MM.1S (cell line): Measurements from ENCODE around the gene RPS2.

ENCODE experiments used
- DNase-seq: peaks from one replicate; pipeline ENCODE4 v3.0.0-alpha.2; 2015
- H2AFZ ChIP-seq: fragments of 300-600 bp; sonication (generic); 2 replicates; pipeline ENCODE4 v1.6.0; 2016; ENCODE audit warnings: antibody characterized with exemption, low read length
- H3F3A ChIP-seq: fragments of 300-600 bp; sonication (generic); 2 replicates; pipeline ENCODE4 v1.6.1; 2016; ENCODE audit warnings: mild to moderate bottlenecking, antibody characterized with exemption, low read length, moderate library complexity, mixed read lengths; ENCODE audit not compliant: insufficient read depth
- H3K27ac ChIP-seq: fragments of 300-600 bp; sonication (generic); 2 replicates; pipeline ENCODE4 v1.5.1; 2016; ENCODE audit warnings: mild to moderate bottlenecking, low read length
- H3K27me3 ChIP-seq: fragments of 300-600 bp; sonication (generic); replicated peaks from 2 replicates; pipeline ENCODE4 v1.6.0; 2016; ENCODE audit warnings: low read length; ENCODE audit not compliant: insufficient read depth
- H3K36me3 ChIP-seq: fragments of 300-600 bp; sonication (generic); replicated peaks from 2 replicates; pipeline ENCODE4 v1.6.1; 2016; ENCODE audit warnings: mild to moderate bottlenecking, low read length, mixed read lengths; ENCODE audit not compliant: insufficient read depth
- H3K4me1 ChIP-seq: fragments of 300-600 bp; sonication (generic); 2 replicates; pipeline ENCODE4 v1.6.1; 2016; ENCODE audit warnings: low read length, mixed read lengths
- H3K4me2 ChIP-seq: fragments of 300-600 bp; sonication (generic); 2 replicates; pipeline ENCODE4 v1.6.0; 2016; ENCODE audit warnings: low read depth, low read length
- H3K4me3 ChIP-seq: fragments of 300-600 bp; sonication (generic); 2 replicates; pipeline ENCODE4 v1.5.1; 2016; ENCODE audit warnings: low read length, mixed read lengths
- H3K79me2 ChIP-seq: fragments of 300-600 bp; sonication (generic); 2 replicates; pipeline ENCODE4 v1.6.1; 2016; ENCODE audit warnings: mixed run types, low read length, mixed read lengths
- H3K9ac ChIP-seq: fragments of 300-600 bp; sonication (generic); 2 replicates; pipeline ENCODE4 v1.6.1; 2016; ENCODE audit warnings: low read length, mixed read lengths
- H3K9me2 ChIP-seq: fragments of 300-600 bp; sonication (generic); replicated peaks from 2 replicates; pipeline ENCODE4 v1.6.1; 2016; ENCODE audit warnings: mild to moderate bottlenecking, low read length, mixed read lengths; ENCODE audit not compliant: insufficient read depth
- H3K9me3 ChIP-seq: fragments of 300-600 bp; sonication (generic); replicated peaks from 2 replicates; pipeline ENCODE4 v1.6.1; 2016; ENCODE audit warnings: mild to moderate bottlenecking, low read length, mixed read lengths; ENCODE audit not compliant: insufficient read depth
- H4K20me1 ChIP-seq: fragments of 300-600 bp; sonication (generic); 2 replicates; pipeline ENCODE4 v1.6.1; 2016; ENCODE audit warnings: mild to moderate bottlenecking, low read length, moderate library complexity, mixed read lengths; ENCODE audit not compliant: insufficient read depth
- CTCF ChIP-seq: fragments of 300-600 bp; sonication (generic); IDR thresholded peaks from 2 replicates; pipeline ENCODE4 v1.5.1; 2016; ENCODE audit warnings: antibody characterized with exemption, low read length, mixed read lengths
- EZH2 ChIP-seq: fragments of 300-600 bp; sonication (generic); optimal IDR thresholded peaks from 2 replicates; pipeline ENCODE3; 2017; ENCODE audit warnings: low read depth, mild to moderate bottlenecking, antibody characterized with exemption, low read length, mixed read lengths
- EZH2phosphoT487 ChIP-seq: fragments of 300-600 bp; sonication (generic); IDR thresholded peaks from 2 replicates; pipeline ENCODE4 v1.6.1; 2018; ENCODE audit warnings: antibody characterized with exemption, low read length

Gene RPS2

GRCh38 chr16:1998360-1998835 lies 33.8 kb upstream of the RPS2 start:
- Histone ChIP-seq H3K9ac (no peak overlapping the region), H3K4me2 (no peak overlapping the region), H3K27me3 (no peaks in the 10 kb centered on the region), H3K79me2 (peaks cover 7% of the 10 kb centered on the region), H3F3A (peaks cover 7% of the 10 kb centered on the region; the same call in 1 of the 2 replicates), H3K4me3 (no peak overlapping the region), H3K36me3 (no peaks in the 10 kb centered on the region), H4K20me1 (no peaks in the 10 kb centered on the region), H3K9me2 (no peaks in the 10 kb centered on the region), H3K4me1 (no peaks in the 10 kb centered on the region), H3K27ac (no peak overlapping the region), H3K9me3 (no peaks in the 10 kb centered on the region), H2AFZ (no peak overlapping the region)
- no peak for TF ChIP-seq CTCF
- TF ChIP-seq EZH2phosphoT487 = no peak
- TF ChIP-seq EZH2 = no peak
- DNase-seq = no peak

- TF ChIP-seq EZH2phosphoT487 (no peak), CTCF (no peak), EZH2 (no peak)
- Histone ChIP-seq H3K36me3 (no peaks in the 10 kb centered on the region), H3K4me1 (no peaks in the 10 kb centered on the region), H3K9me2 (no peaks in the 10 kb centered on the region), H3K9ac (no peak overlapping the region), H3K9me3 (no peaks in the 10 kb centered on the region), H3K79me2 (peaks cover under 1% of the 10 kb centered on the region; the same call in 1 of the 2 replicates), H3K27me3 (no peaks in the 10 kb centered on the region), H4K20me1 (no peaks in the 10 kb centered on the region), H3K27ac (no peak overlapping the region), H3K4me3 (no peak overlapping the region), H3K4me2 (no peak overlapping the region), H2AFZ (no peak overlapping the region), H3F3A (peaks cover 8% of the 10 kb centered on the region; the same call in 1 of the 2 replicates)
- no peak for DNase-seq
Observed at GRCh38 chr16:1997494-1998359, 33.1 kb upstream of the RPS2 start.

GRCh38 chr16:1993731-1994131 lies 29.1 kb upstream of the RPS2 start:
- Histone ChIP-seq H3K9me2 (no peaks in the 10 kb centered on the region), H3K4me2 (no peak overlapping the region), H3K4me3 (no peak overlapping the region), H3F3A (peaks cover 13% of the 10 kb centered on the region), H3K36me3 (no peaks in the 10 kb centered on the region), H3K9ac (no peak overlapping the region), H3K9me3 (no peaks in the 10 kb centered on the region), H3K4me1 (peaks cover 16% of the 10 kb centered on the region), H3K27me3 (peaks cover 8% of the 10 kb centered on the region), H2AFZ (no peak overlapping the region), H3K27ac (no peak overlapping the region), H3K79me2 (no peaks in the 10 kb centered on the region), H4K20me1 (no peaks in the 10 kb centered on the region)
- TF ChIP-seq EZH2phosphoT487 (no peak), EZH2 (no peak), CTCF (no peak)
- DNase-seq = no peak
